Large intestine (tissue), 3 donors: ENCODE results near the gene TRIM28. TPM values are rescaled to one million over a fixed set of nuclear protein-coding genes. Genes with fewer than 3 reads are reported as not detected.
A peak's percentile ranks its signal among the peaks of the same experiment; 100 is the strongest.

Experiments used
- DNase-seq, 2 donors: peaks; one replicate each; pipeline versions ENCODE4 v3.0.0 to v3.0.0-alpha.2; 2013
- H3K27ac ChIP-seq: one replicate; pipeline ENCODE4 v1.5.1; 2013; ENCODE audit warnings: low read length
- H3K27me3 ChIP-seq: 2 replicates; pipeline ENCODE4 v1.6.1; 2013; ENCODE audit warnings: low read length; ENCODE audit not compliant: control insufficient read depth, insufficient read depth
- H3K36me3 ChIP-seq: 2 replicates; pipeline ENCODE4 v1.6.1; 2013; ENCODE audit warnings: low read length; ENCODE audit not compliant: control insufficient read depth, insufficient read depth
- H3K4me1 ChIP-seq: one replicate; pipeline ENCODE4 v1.6.1; 2013; ENCODE audit warnings: low read length; ENCODE audit not compliant: control insufficient read depth, insufficient read depth
- H3K4me3 ChIP-seq: one replicate; pipeline ENCODE4 v1.5.1; 2013; ENCODE audit warnings: low read length
- H3K9me3 ChIP-seq: one replicate; pipeline ENCODE4 v1.6.1; 2013; ENCODE audit warnings: mild to moderate bottlenecking, low read depth, low read length, moderate library complexity; ENCODE audit not compliant: control insufficient read depth
- WGBS: methylation state at CpG from one replicate; pipeline ENCODE4 v1.1.5; 2013; ENCODE audit warnings: low lambda C conversion rate; ENCODE audit not compliant: insufficient coverage; 5-methylcytosine and 5-hydroxymethylcytosine counted together
- polyA plus RNA-seq: library from polyadenylated mRNA; unstranded; fragments of 120-200 nt; gene quantifications from one replicate; pipeline ENCODE4 v1.2.1, GENCODE V29; 2013

TRIM28 gene
- polyA plus RNA-seq, 1 donor, result 345 TPM

GRCh38 chr19:58518256-58519086 lies 25.4 kb upstream of the TRIM28 start:
- Histone ChIP-seq H3K9me3 (no peaks in the 10 kb centered on the region), H3K27me3 (no peaks in the 10 kb centered on the region), H3K4me1 (peaks cover 28% of the 10 kb centered on the region), H3K27ac (peak overlapping the region; percentile 99), H3K36me3 (peaks cover 13% of the 10 kb centered on the region), H3K4me3 (peak overlapping the region; percentile 88)
- no CpG with 5 or more reads among the region's 22 CpGs for WGBS
- peak in 1 of 2 donors; percentile 46 for DNase-seq

- H3K4me1 ChIP-seq, result peaks cover 24% of the 10 kb centered on the region
- no CpG with 5 or more reads among the region's 14 CpGs for WGBS
Measured at GRCh38 chr19:58519087-58519354, 24.8 kb upstream of the TRIM28 start.

GRCh38 chr19:58519355-58520256 lies 24.3 kb upstream of the TRIM28 start, which contains the start of gene ZBTB45:
ZBTB45 (minus strand) TSS chr19:58519810; CDS start chr19:58517673, 2,137 bp downstream.
- no peaks in the 10 kb centered on the region for H3K9me3 ChIP-seq
- H3K27me3 ChIP-seq, result no peaks in the 10 kb centered on the region
- peak within 1 kb of the TSS; percentile 88 for H3K4me3 ChIP-seq
- peak within 1 kb of the TSS; percentile 99 for H3K27ac ChIP-seq
- WGBS, result no CpG with 5 or more reads among the region's 87 CpGs
- peaks cover 13% of the 10 kb centered on the region for H3K36me3 ChIP-seq
- H3K4me1 ChIP-seq, result peaks cover 21% of the 10 kb centered on the region
- DNase-seq, result peak; percentile 95 to 98

More at GRCh38 chr19:58519087-58519354, 24.8 kb upstream of the TRIM28 start:
- Histone ChIP-seq H3K9me3 (no peaks in the 10 kb centered on the region), H3K36me3 (peaks cover 13% of the 10 kb centered on the region), H3K27me3 (no peaks in the 10 kb centered on the region), H3K4me3 (peak overlapping the region; percentile 88), H3K27ac (peak overlapping the region; percentile 99)
- peak in 1 of 2 donors; percentile 56 for DNase-seq

- no CpG with 5 or more reads among the region's 7 CpGs for WGBS
- H3K4me1 ChIP-seq, result peaks cover 21% of the 10 kb centered on the region
- DNase-seq, result no peak
Measured at GRCh38 chr19:58520257-58520599, 23.6 kb upstream of the TRIM28 start.

GRCh38 chr19:58521651-58522050 lies 22.2 kb upstream of the TRIM28 start:
- Histone ChIP-seq H3K27ac (peak overlapping the region; percentile 86), H3K27me3 (no peaks in the 10 kb centered on the region), H3K4me3 (no peak overlapping the region), H3K4me1 (peaks cover 21% of the 10 kb centered on the region), H3K36me3 (peaks cover 4% of the 10 kb centered on the region), H3K9me3 (no peaks in the 10 kb centered on the region)
- no peak for DNase-seq
- 0% methylated on average over 1 of the region's 4 CpGs for WGBS

More at GRCh38 chr19:58520257-58520599, 23.6 kb upstream of the TRIM28 start:
- Histone ChIP-seq H3K9me3 (no peaks in the 10 kb centered on the region), H3K27me3 (no peaks in the 10 kb centered on the region), H3K4me3 (peak overlapping the region; percentile 88), H3K27ac (peak overlapping the region; percentile 99), H3K36me3 (peaks cover 13% of the 10 kb centered on the region)

- Histone ChIP-seq H3K36me3 (no peaks in the 10 kb centered on the region), H3K27me3 (no peaks in the 10 kb centered on the region), H3K4me1 (peaks cover 16% of the 10 kb centered on the region), H3K9me3 (no peaks in the 10 kb centered on the region), H3K4me3 (no peak overlapping the region), H3K27ac (no peak overlapping the region)
- no CpG with 5 or more reads among the region's 3 CpGs for WGBS
- no peak for DNase-seq
Measured at GRCh38 chr19:58522709-58523108, 21.2 kb upstream of the TRIM28 start.

- H3K4me3 ChIP-seq, result no peak overlapping the region
Measured at GRCh38 chr19:58529405-58529804, 14.5 kb upstream of the TRIM28 start.

GRCh38 chr19:58531034-58531840 lies 12.6 kb upstream of the TRIM28 start:
- no peaks in the 10 kb centered on the region for H3K4me1 ChIP-seq
- H3K4me3 ChIP-seq, result no peak overlapping the region
- H3K27me3 ChIP-seq, result no peaks in the 10 kb centered on the region
- no peak overlapping the region for H3K27ac ChIP-seq
- 100% methylated on average over 2 of the region's 10 CpGs for WGBS
- DNase-seq, result no peak
- no peaks in the 10 kb centered on the region for H3K36me3 ChIP-seq
- no peaks in the 10 kb centered on the region for H3K9me3 ChIP-seq

More at GRCh38 chr19:58529405-58529804, 14.5 kb upstream of the TRIM28 start:
- H3K36me3 ChIP-seq, result no peaks in the 10 kb centered on the region
- H3K9me3 ChIP-seq, result no peaks in the 10 kb centered on the region
- no CpG with 5 or more reads among the region's 3 CpGs for whole genome bisulfite sequencing
- no peaks in the 10 kb centered on the region for H3K27me3 ChIP-seq
- H3K27ac ChIP-seq, result no peak overlapping the region
- H3K4me1 ChIP-seq, result no peaks in the 10 kb centered on the region
- DNase-seq, result no peak

- Histone ChIP-seq H3K27me3 (peaks cover 8% of the 10 kb centered on the region), H3K4me3 (no peak overlapping the region), H3K4me1 (peaks cover 17% of the 10 kb centered on the region), H3K27ac (no peak overlapping the region), H3K36me3 (no peaks in the 10 kb centered on the region), H3K9me3 (no peaks in the 10 kb centered on the region)
- DNase-seq, result no peak
- WGBS, result no CpG with 5 or more reads among the region's 3 CpGs
Measured at GRCh38 chr19:58535857-58536256, 8.0 kb upstream of the TRIM28 start.
